Measurements from ENCODE around the gene SLC30A9.

Gene SLC30A9

GRCh38 chr4:42008011-42008786 lies 17.9 kb downstream of the SLC30A9 start:
- DNase-seq = no peak

- DNase-seq = no peak
These were observed 25.1 kb downstream of the SLC30A9 start for GRCh38 chr4:42015438-42015837.

GRCh38 chr4:42018451-42018850 lies 28.1 kb downstream of the SLC30A9 start:
- DNase-seq = no peak

GRCh38 chr4:42048394-42048793 lies 58.1 kb downstream of the SLC30A9 start:
- DNase-seq = no peak

- DNase-seq = no peak
These were observed 60.4 kb downstream of the SLC30A9 start for GRCh38 chr4:42050516-42051249.

- no peak for DNase-seq
These were observed 76.1 kb downstream of the SLC30A9 start for GRCh38 chr4:42066402-42066801.

GRCh38 chr4:42067264-42067663 lies 76.9 kb downstream of the SLC30A9 start:
- no peak for DNase-seq

GRCh38 chr4:42070463-42070862 lies 80.1 kb downstream of the SLC30A9 start:
- DNase-seq = no peak

GRCh38 chr4:42074294-42074693 lies 84.0 kb downstream of the SLC30A9 start:
- DNase-seq = no peak

GRCh38 chr4:42078184-42078801 lies 88.0 kb downstream of the SLC30A9 start:
- DNase-seq = no peak

- DNase-seq = no peak
These were observed 90.0 kb downstream of the SLC30A9 start for GRCh38 chr4:42080306-42080705.

GRCh38 chr4:42083816-42084215 lies 93.5 kb downstream of the SLC30A9 start:
- no peak for DNase-seq

GRCh38 chr4:42088386-42088785 lies 98.1 kb downstream of the SLC30A9 start:
- no peak for DNase-seq

GRCh38 chr4:42101446-42101975 lies 111.2 kb downstream of the SLC30A9 start:
- no peak for DNase-seq

GRCh38 chr4:42104521-42104920 lies 114.2 kb downstream of the SLC30A9 start:
- no peak for DNase-seq

- no peak for DNase-seq
These were observed 122.5 kb downstream of the SLC30A9 start for GRCh38 chr4:42112846-42113245.

GRCh38 chr4:42119886-42120285 lies 129.6 kb downstream of the SLC30A9 start:
- DNase-seq = no peak

- DNase-seq = no peak
These were observed 131.9 kb downstream of the SLC30A9 start for GRCh38 chr4:42122237-42122636.

GRCh38 chr4:42123071-42123644 lies 132.8 kb downstream of the SLC30A9 start:
- no peak for DNase-seq

GRCh38 chr4:42132099-42132498 lies 141.8 kb downstream of the SLC30A9 start:
- DNase-seq = no peak

- DNase-seq = no peak
These were observed 142.7 kb downstream of the SLC30A9 start for GRCh38 chr4:42133006-42133405.

GRCh38 chr4:42136371-42136770 lies 146.0 kb downstream of the SLC30A9 start:
- DNase-seq = no peak
